HCT116 (cell line): ENCODE results near the gene APOM. TPM values are rescaled to one million over a fixed set of nuclear protein-coding genes. Genes with fewer than 3 reads are reported as not detected.

ENCODE experiments used
- ATAC-seq: fragments of 200-7000 bp; cut with Tn5 transposase; 2 replicates; pipeline ENCODE4 v1.9.1; 2020; ENCODE audit warnings: mild to moderate bottlenecking, moderate library complexity
- BruUV-seq: library from RNA; stranded (reverse); fragments of 400-500 nt; replicated peaks from 2 replicates; lab custom pipeline; 2021; lab: Mats Ljungman, UMichigan
- CTCF ChIA-PET: fragments of 300-600 bp; sonication (Branson Sonifier 250); formaldehyde crosslinking; loops from one replicate; lab custom pipeline; 2021; ENCODE audit warnings: antibody characterized with exemption; lab: Charles Lee
- POLR2A ChIA-PET: fragments of 300-600, 350-600 bp; sonication (Branson Sonifier 250); formaldehyde crosslinking; loops from one replicate; lab custom pipeline; 2021; ENCODE audit warnings: antibody characterized with exemption; lab: Charles Lee
- RAD21 ChIA-PET, 2 experiments: fragments of 300-600 bp; sonication (Branson Sonifier 250); formaldehyde crosslinking; loops; one replicate each; lab custom pipeline; 2023; ENCODE audit warnings: low total read pairs in 2 of 2; ENCODE audit not compliant: uncharacterized antibody in 2 of 2, unreplicated experiment in 2 of 2, low non-redundant PET in 1 of 2; lab: Charles Lee
- DNase-seq: peaks from one replicate; pipeline ENCODE4 v3.0.0-alpha.2; 2010; ENCODE audit warnings: low read depth, low spot score
- H2AFZ ChIP-seq: fragments of 200-600 bp; shearing (Covaris generic), sonication (generic); 2 replicates; pipeline ENCODE4 v1.6.1; 2017; ENCODE audit warnings: low read depth, mixed run types, mixed read lengths, antibody characterized with exemption, low read length; ENCODE audit not compliant: poor library complexity, severe bottlenecking
- H3K27ac ChIP-seq: 2 replicates; pipeline ENCODE4 v1.5.1; 2012; ENCODE audit warnings: low read depth, low read length
- H3K27me3 ChIP-seq: fragments of 200-600 bp; sonication (generic); 2 replicates; pipeline ENCODE4 v1.6.1; 2016; ENCODE audit warnings: mixed run types, low read length, mixed read lengths; ENCODE audit not compliant: insufficient read depth
- H3K36me3 ChIP-seq, 2 experiments: fragments of 200-500 bp in 1 of 2; fragments of 200-600 bp in 1 of 2; sonication (Bioruptor generic) in 1 of 2; sonication (generic) in 1 of 2; 2 replicates each; pipeline versions ENCODE4 v1.5.1 to v1.6.1; 2014 to 2016; ENCODE audit warnings: low read length in 2 of 2, inconsistent platforms in 1 of 2, mixed read lengths in 1 of 2, mixed run types in 1 of 2; ENCODE audit not compliant: insufficient read depth in 2 of 2, control insufficient read depth in 1 of 2
- H3K4me1 ChIP-seq, 2 experiments: fragments of 200-600 bp in 1 of 2; sonication (generic) in 1 of 2; 2 replicates each; pipeline versions ENCODE4 v1.5.1 to v1.6.1; 2012 to 2017; ENCODE audit warnings: low read length in 2 of 2, inconsistent platforms in 1 of 2, mild to moderate bottlenecking in 1 of 2, mixed read lengths in 1 of 2, mixed run types in 1 of 2, moderate library complexity in 1 of 2; ENCODE audit not compliant: insufficient read depth in 2 of 2, control insufficient read depth in 1 of 2
- H3K4me2 ChIP-seq: fragments of 200-600 bp; sonication (generic); 2 replicates; pipeline ENCODE4 v1.6.1; 2017; ENCODE audit warnings: mixed run types, low read length, mixed read lengths
- H3K4me3 ChIP-seq, 2 experiments: fragments of 200-600 bp in 1 of 2; sonication (generic) in 1 of 2; replicated peaks in 1 of 2; 2 replicates each; pipeline ENCODE4 v1.5.1; 2011 to 2016; ENCODE audit warnings: low read length in 2 of 2, control low read depth in 1 of 2, low read depth in 1 of 2, mild to moderate bottlenecking in 1 of 2, mixed read lengths in 1 of 2, mixed run types in 1 of 2
- H3K79me2 ChIP-seq: fragments of 200-600 bp; sonication (generic); 2 replicates; pipeline ENCODE4 v1.6.1; 2017; ENCODE audit warnings: mild to moderate bottlenecking, mixed run types, low read length, moderate library complexity, mixed read lengths; ENCODE audit not compliant: insufficient read depth
- H3K9ac ChIP-seq: fragments of 200-600 bp; sonication (generic); 2 replicates; pipeline ENCODE4 v1.6.1; 2016; ENCODE audit warnings: low read length, mixed read lengths
- H3K9me2 ChIP-seq: fragments of 200-600 bp; sonication (generic), shearing (Covaris generic); 2 replicates; pipeline ENCODE4 v1.6.1; 2017; ENCODE audit warnings: mixed run types, mild to moderate bottlenecking, moderate library complexity; ENCODE audit not compliant: insufficient read depth
- H3K9me3 ChIP-seq, 2 experiments: fragments of 200-500 bp in 1 of 2; fragments of 200-600 bp in 1 of 2; sonication (Bioruptor generic) in 1 of 2; sonication (generic) in 1 of 2; 2 replicates each; pipeline ENCODE4 v1.6.1; 2014 to 2017; ENCODE audit warnings: low read length in 2 of 2, mixed read lengths in 2 of 2, inconsistent platforms in 1 of 2, low read depth in 1 of 2, mild to moderate bottlenecking in 1 of 2, mixed run types in 1 of 2, moderate library complexity in 1 of 2; ENCODE audit not compliant: control insufficient read depth in 1 of 2, insufficient read depth in 1 of 2
- H4K20me1 ChIP-seq: fragments of 200-600 bp; sonication (generic), shearing (Covaris generic); 2 replicates; pipeline ENCODE4 v1.6.1; 2017; ENCODE audit warnings: mixed run types, mild to moderate bottlenecking, moderate library complexity; ENCODE audit not compliant: insufficient read depth
- CBX3 ChIP-seq: IDR thresholded peaks from 2 replicates; pipeline ENCODE4 v1.6.1; 2012; ENCODE audit warnings: low read depth
- EGR1 ChIP-seq: IDR thresholded peaks from 2 replicates; pipeline ENCODE4 v1.6.1; 2012; ENCODE audit warnings: low read depth
- ELF1 ChIP-seq: IDR thresholded peaks from 2 replicates; pipeline ENCODE4 v1.6.1; 2012; ENCODE audit warnings: low read depth, borderline replicate concordance
- EZH2 ChIP-seq: fragments of 200-600 bp; sonication (generic); IDR thresholded peaks from 2 replicates; pipeline ENCODE4 v1.6.1; 2017; ENCODE audit warnings: antibody characterized with exemption, mixed run types
- EZH2phosphoT487 ChIP-seq: fragments of 200-600 bp; IDR thresholded peaks from 2 replicates; pipeline ENCODE4 v1.6.1; 2018; ENCODE audit warnings: antibody characterized with exemption, borderline replicate concordance
- JUND ChIP-seq: IDR thresholded peaks from 2 replicates; pipeline ENCODE4 v1.6.1; 2012
- POLR2A ChIP-seq: IDR thresholded peaks from 2 replicates; pipeline ENCODE4 v1.7.0; 2011; ENCODE audit warnings: borderline replicate concordance; ENCODE audit not compliant: insufficient read depth, insufficient read length; ENCODE audit errors: extremely low read depth
- POLR2AphosphoS5 ChIP-seq: IDR thresholded peaks from 2 replicates; pipeline ENCODE4 v1.6.1; 2011; ENCODE audit warnings: mild to moderate bottlenecking, low read depth, low read length, moderate library complexity
- RAD21 ChIP-seq: IDR thresholded peaks from 2 replicates; pipeline ENCODE4 v1.6.1; 2012; ENCODE audit warnings: low read depth, mild to moderate bottlenecking
- SIN3A ChIP-seq: IDR thresholded peaks from 2 replicates; pipeline ENCODE4 v1.6.1; 2012; ENCODE audit warnings: low read depth
- SP1 ChIP-seq: IDR thresholded peaks from 2 replicates; pipeline ENCODE4 v1.6.1; 2012; ENCODE audit warnings: low read depth
- SRF ChIP-seq: IDR thresholded peaks from 2 replicates; pipeline ENCODE4 v1.6.1; 2012; ENCODE audit warnings: low read depth
- TCF7L2 ChIP-seq: IDR thresholded peaks from 2 replicates; pipeline ENCODE4 v1.7.0; 2011; ENCODE audit warnings: borderline replicate concordance, inconsistent platforms; ENCODE audit not compliant: insufficient read depth, insufficient read length; ENCODE audit errors: extremely low read depth
- YY1 ChIP-seq: IDR thresholded peaks from 2 replicates; pipeline ENCODE4 v1.6.1; 2011; ENCODE audit warnings: low read length, low read depth, moderate library complexity, mild to moderate bottlenecking; ENCODE audit not compliant: insufficient replicate concordance; ENCODE audit errors: extremely low read depth
- ZBTB33 ChIP-seq: IDR thresholded peaks from 2 replicates; pipeline ENCODE4 v1.6.1; 2011; ENCODE audit warnings: mild to moderate bottlenecking, low read length, moderate library complexity; ENCODE audit not compliant: insufficient replicate concordance; ENCODE audit errors: extremely low read depth
- ZFX ChIP-seq: fragments of 450-650 bp; IDR thresholded peaks from 2 replicates; pipeline ENCODE4 v1.6.1; 2017
- ZNF274 ChIP-seq: fragments of 200-500 bp; sonication (Bioruptor generic); IDR thresholded peaks from 2 replicates; pipeline ENCODE4 v1.6.1; 2014; ENCODE audit warnings: mild to moderate bottlenecking, low read depth, low read length, inconsistent platforms
- intact Hi-C: fragments of 100-400 bp; cut with micrococcal nuclease; formaldehyde crosslinking; loops from 2 replicates; pipeline ENCODE4 v1.10.0; 2022
- total RNA-seq: library from RNA; stranded (reverse); gene quantifications from one replicate; pipeline ENCODE4 v1.2.1, GENCODE V29; 2021; ENCODE audit not compliant: unreplicated experiment
- TF ChIP-seq, protein P1 (sequence below): IDR thresholded peaks from 2 replicates; pipeline ENCODE4 v1.6.1; 2012

The APOM gene
- total RNA-seq, 1 experiment from 2014 or later = 2.2 TPM

DNA sequence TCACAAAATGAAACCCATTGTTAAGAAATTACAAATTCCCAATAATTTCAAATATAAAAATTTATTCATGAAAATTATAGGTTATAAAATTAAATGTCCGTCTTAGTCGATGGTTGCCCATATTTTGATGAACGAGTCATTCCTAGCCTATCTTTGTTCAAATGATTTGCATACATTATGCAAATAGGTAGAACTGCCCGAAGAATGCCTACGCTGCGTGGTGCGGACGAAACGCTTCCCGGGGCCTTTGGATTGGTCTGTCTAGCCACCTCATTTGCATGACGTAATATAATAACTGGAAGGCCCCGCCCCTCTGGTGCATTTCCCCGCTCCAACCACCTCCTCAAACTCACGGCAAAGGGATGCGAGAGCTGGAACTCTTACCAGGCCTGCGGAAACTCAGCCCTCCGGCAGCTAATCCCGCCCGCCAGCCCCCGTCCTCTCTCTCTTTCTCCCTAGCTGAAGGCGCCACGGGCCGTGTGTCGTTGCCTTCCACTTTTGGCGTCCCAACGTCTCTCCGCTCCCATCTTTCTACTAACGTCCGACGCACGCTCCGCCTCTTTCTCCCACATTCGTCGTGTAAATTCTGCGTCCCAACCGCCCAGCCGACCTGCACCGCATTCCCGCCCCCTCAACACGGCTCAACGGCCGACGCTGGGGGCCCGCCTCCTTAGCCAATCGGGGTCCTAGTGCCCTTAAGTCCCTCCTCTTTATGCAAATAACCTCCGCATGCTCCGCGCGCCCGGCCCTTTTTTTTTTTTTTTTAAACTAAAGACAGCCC, 35.7 kb upstream of the APOM start:
- intact Hi-C loops = loop anchor here (1.0 kb wide), 2 partner anchors 32 to 74 kb away; partner anchors contain the start of genes ATP6V1G2 and BAG6
- no peak overlapping the region for H2AFZ ChIP-seq

More for the DNA sequence above, 35.7 kb upstream of the APOM start:
- Histone ChIP-seq H3K27ac (peak overlapping the region; percentile 77), H3K4me3 (peak overlapping the region; percentile 57 to 61), H3K79me2 (peaks cover 42% of the 10 kb centered on the region), H3K4me2 (peak overlapping the region; percentile 73), H4K20me1 (no peaks in the 10 kb centered on the region), H3K27me3 (no peaks in the 10 kb centered on the region), H3K36me3 (peaks cover 6 to 36% of the 10 kb centered on the region in 2 experiments), H3K9ac (peak overlapping the region; percentile 73), H3K9me3 (no peaks in the 10 kb centered on the region), H3K4me1 (peaks cover 6 to 18% of the 10 kb centered on the region in 2 experiments; a peak in 3 of 4 replicates), H3K9me2 (no peaks in the 10 kb centered on the region)
- ATAC-seq (peak; percentile 92), DNase-seq (peak; percentile 98)
- TF ChIP-seq TCF7L2 (no peak), JUND (no peak), EZH2phosphoT487 (no peak), POLR2AphosphoS5 (peak; percentile 80; the same call in 1 of the 2 replicates), YY1 (peak; percentile 13), ZBTB33 (no peak), SP1 (peak; percentile 91), ELF1 (no peak), RAD21 (no peak), ZNF274 (no peak), CBX3 (no peak), EGR1 (peak; percentile 94), ZFX (no peak), SIN3A (no peak), SRF (peak; percentile 76), EZH2 (no peak), POLR2A (peak; percentile 68)
- TF ChIP-seq, protein P1, sequence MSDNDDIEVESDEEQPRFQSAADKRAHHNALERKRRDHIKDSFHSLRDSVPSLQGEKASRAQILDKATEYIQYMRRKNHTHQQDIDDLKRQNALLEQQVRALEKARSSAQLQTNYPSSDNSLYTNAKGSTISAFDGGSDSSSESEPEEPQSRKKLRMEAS = peak; percentile 93
- CTCF ChIA-PET = interaction anchor here (1.0 to 1.3 kb wide), 2 partner anchors 21 to 39 kb away, joined by 3 to 5 read pairs; no protein-coding TSS in a partner anchor
- TSS peak; percentile 97 for BruUV-seq
- POLR2A ChIA-PET = interaction anchor here (0.7 to 1.6 kb wide), 5 partner anchors 9 to 208 kb away, joined by 3 to 4 read pairs (median 3); partner anchors contain the start of genes C6orf47 and HSPA1B
- RAD21 ChIA-PET = no interaction called here
